Ovary (tissue), 3 donors: Measurements from ENCODE around the gene ZNF678.

ENCODE experiments used
- EP300 ChIP-seq: sonication (generic); formaldehyde crosslinking; IDR thresholded peaks from one replicate; pipeline ENCODE4 v1.6.1; 2017; ENCODE audit warnings: antibody characterized with exemption
- TF ChIP-seq, protein P1 (sequence below), 3 donors: fragments of 450-650 bp in 2 of 3; fragments of 200-600 bp in 1 of 3; IDR thresholded peaks; one replicate each; pipeline versions ENCODE4 v1.5.1 to v1.8.0; 2016 to 2022; ENCODE audit warnings: antibody characterized with exemption in 3 of 3, mild to moderate bottlenecking in 1 of 3
- donor health status: DM: no; HTN: no; CAD: no.

DNA sequence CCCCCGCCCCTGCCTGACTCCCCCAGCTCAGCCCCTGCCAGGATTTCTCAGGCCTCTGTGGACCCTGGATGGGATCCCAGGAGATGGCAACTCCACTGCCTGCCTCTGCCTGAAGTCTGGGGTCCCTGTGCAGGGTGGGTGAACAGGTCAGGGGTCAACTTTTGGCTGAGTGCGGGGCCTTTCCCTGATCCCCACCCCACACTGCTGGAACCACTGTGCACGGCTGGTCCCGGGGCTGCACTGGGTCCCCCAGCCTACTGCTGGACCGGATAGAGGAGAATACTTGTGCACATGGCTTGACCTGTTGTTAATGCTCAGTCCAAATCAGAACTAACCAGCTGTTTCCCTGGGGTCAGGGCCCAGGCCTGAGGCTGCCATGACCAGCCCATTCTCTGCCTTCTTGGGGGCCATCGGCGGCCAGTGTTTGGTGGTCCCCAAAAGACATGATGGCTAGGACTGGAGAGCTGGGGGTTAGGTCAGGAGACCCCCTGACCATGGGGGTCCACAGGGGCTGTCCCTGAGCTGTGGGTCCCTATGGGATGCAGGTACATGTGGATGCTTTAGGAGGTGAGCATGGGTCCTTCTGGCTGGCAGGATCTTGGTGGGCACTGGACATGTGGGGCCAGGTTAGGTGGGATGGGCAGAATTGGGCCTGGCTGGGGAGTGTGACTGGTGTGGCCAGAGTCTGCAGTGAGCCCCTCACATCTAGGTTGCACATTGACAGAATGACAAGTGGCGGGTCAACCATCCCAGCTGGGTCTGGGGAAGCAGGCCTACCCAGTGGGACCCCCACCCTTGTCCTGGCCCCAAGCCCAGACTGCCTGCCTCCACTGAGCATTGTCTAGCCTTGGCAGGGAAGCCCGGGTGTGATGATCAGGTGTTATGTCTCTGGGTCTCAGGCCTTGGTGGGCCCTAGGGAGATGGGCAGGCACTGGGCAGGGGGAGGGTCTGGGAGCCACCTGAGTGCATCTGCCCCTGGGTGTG is 19.0 kb upstream of the ZNF678 start:
- TF ChIP-seq, protein P1, sequence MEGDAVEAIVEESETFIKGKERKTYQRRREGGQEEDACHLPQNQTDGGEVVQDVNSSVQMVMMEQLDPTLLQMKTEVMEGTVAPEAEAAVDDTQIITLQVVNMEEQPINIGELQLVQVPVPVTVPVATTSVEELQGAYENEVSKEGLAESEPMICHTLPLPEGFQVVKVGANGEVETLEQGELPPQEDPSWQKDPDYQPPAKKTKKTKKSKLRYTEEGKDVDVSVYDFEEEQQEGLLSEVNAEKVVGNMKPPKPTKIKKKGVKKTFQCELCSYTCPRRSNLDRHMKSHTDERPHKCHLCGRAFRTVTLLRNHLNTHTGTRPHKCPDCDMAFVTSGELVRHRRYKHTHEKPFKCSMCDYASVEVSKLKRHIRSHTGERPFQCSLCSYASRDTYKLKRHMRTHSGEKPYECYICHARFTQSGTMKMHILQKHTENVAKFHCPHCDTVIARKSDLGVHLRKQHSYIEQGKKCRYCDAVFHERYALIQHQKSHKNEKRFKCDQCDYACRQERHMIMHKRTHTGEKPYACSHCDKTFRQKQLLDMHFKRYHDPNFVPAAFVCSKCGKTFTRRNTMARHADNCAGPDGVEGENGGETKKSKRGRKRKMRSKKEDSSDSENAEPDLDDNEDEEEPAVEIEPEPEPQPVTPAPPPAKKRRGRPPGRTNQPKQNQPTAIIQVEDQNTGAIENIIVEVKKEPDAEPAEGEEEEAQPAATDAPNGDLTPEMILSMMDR (IDR thresholded peaks at IDR 0.05) = no peak
- no peak for TF ChIP-seq EP300
